H1 (cell line): ENCODE data around the gene CDH22. TPM values are rescaled to one million over a fixed set of nuclear protein-coding genes. Genes with fewer than 3 reads are reported as not detected.

Source experiments
- JUN ChIP-seq: IDR thresholded peaks from 2 replicates; pipeline ENCODE4 v1.6.1; 2011; ENCODE audit warnings: low read depth, mild to moderate bottlenecking, improper control_type of control experiment, low read length
- RXRA ChIP-seq: IDR thresholded peaks from 2 replicates; pipeline ENCODE4 v1.6.1; 2011; ENCODE audit warnings: low read depth, mild to moderate bottlenecking, low read length, moderate library complexity; ENCODE audit not compliant: insufficient read depth
- polyA plus RNA-seq, 7 experiments: library from polyadenylated mRNA; depleted of rRNA in 3 of 7; stranded (reverse) in 5 of 7; unstranded in 2 of 7; fragments of >200 nt in 5 of 7; fragments of 200-250 nt in 2 of 7; gene quantifications; 1 replicate in 5 of 7; 2 replicates in 1 of 7; 4 replicates in 1 of 7; pipeline versions ENCODE4 v1.2.1 to v1.2.3, GENCODE V29; 2011 to 2013; ENCODE audit warnings: missing spikeins in 2 of 7, mixed read lengths in 2 of 7
- total RNA-seq: library from RNA; stranded (reverse); fragmentation: NEBNext Ultra II Directional; extraction: Animal tissue kit (Norgen Biotek cat#: 25700); gene quantifications from 2 replicates; pipeline ENCODE4 v1.2.1, GENCODE V29; 2021

The CDH22 gene
- total and polyA plus RNA-seq, 2 of the 8 experiments (the other 6 are each of a cell fraction or from before 2014, with no cell fraction given) = 0.35 to 0.39 TPM

DNA sequence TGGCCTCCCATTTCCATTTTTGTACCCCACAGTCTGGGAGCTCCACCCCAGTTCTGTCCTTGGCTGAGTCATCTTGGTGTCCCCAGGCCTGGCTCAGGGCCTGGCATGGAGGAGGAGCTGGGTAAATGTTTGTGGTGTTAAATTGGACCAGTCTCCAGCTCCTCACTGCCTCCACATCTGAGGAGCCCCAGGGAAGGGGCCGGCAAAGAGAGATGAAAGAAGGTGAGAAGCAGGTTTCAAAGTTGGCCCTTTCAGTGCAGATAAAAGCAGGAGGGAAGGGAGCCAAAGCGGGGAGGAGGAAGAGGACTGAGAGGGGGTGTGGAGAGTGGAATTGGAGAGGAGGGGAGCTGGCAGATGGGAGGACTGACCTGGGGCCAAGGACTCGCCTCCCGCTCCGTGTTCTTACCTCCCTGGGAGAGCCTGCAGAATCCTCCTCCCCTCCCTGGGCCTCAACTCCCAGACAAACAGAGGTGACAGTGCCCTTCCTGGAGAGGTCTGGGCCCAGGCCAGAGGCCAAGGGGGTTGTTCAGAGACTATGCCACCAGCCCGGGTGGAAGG is 101.2 kb downstream of the CDH22 start (continued):
- TF ChIP-seq RXRA = no peak
- no peak for TF ChIP-seq JUN
